Body of pancreas (tissue), 4 donors: Measurements from ENCODE around the gene BCHE. TPM values are rescaled to one million over a fixed set of nuclear protein-coding genes. Genes with fewer than 3 reads are reported as not detected.

Source experiments
- ATAC-seq: fragments of 150-250 bp; one replicate; pipeline ENCODE4 v1.9.1; 2016
- DNase-seq, 4 donors: peaks; one replicate each; pipeline ENCODE4 v3.0.0-alpha.2; 2019
- H3K27ac ChIP-seq, 4 donors: fragments of 200-600 bp; sonication (generic); 1 replicate in 3 of 4; 2 replicates in 1 of 4; pipeline versions ENCODE4 v1.5.1 to v1.6.1; 2016 to 2019; ENCODE audit warnings: mild to moderate bottlenecking in 1 of 4, mixed read lengths in 1 of 4, moderate library complexity in 1 of 4
- H3K27me3 ChIP-seq, 2 donors: fragments of 200-600 bp; sonication (generic); one replicate each; pipeline ENCODE4 v1.6.0; 2016; ENCODE audit warnings: mild to moderate bottlenecking in 1 of 2
- H3K36me3 ChIP-seq, 2 donors: fragments of 200-600 bp; sonication (generic); replicated peaks in 1 of 2; 2 replicates each; pipeline ENCODE4 v1.5.1; 2016; ENCODE audit warnings: low read depth in 2 of 2; ENCODE audit not compliant: insufficient read depth in 1 of 2
- H3K4me1 ChIP-seq: fragments of 200-600 bp; sonication (generic); one replicate; pipeline ENCODE4 v1.6.0; 2016
- H3K4me3 ChIP-seq, 2 donors: fragments of 200-600 bp; sonication (generic); 1 replicate in 1 of 2; 2 replicates in 1 of 2; pipeline ENCODE4 v1.5.1; 2016 to 2019
- H3K9me3 ChIP-seq, 3 donors: fragments of 200-600 bp; sonication (generic); 1 replicate in 2 of 3; 2 replicates in 1 of 3; pipeline ENCODE4 v1.5.1; 2016
- POLR2A ChIP-seq, 3 donors: fragments of 450-650 bp; IDR thresholded peaks; one replicate each; pipeline ENCODE4 v1.6.1; 2016; ENCODE audit warnings: antibody characterized with exemption in 3 of 3, mild to moderate bottlenecking in 2 of 3
- WGBS, 2 donors: methylation state at CpG; one replicate each; pipeline ENCODE4 v1.1.5; 2017; 5-methylcytosine and 5-hydroxymethylcytosine counted together
- intact Hi-C: fragments of 100-400 bp; cut with DNase I; formaldehyde crosslinking; loops from one replicate; pipeline ENCODE4 v1.15.1; 2023
- total RNA-seq, 2 donors: library from RNA; depleted of rRNA; stranded (reverse); fragments of >200 nt; gene quantifications; one replicate each; pipeline ENCODE4 v1.1.0, GENCODE V29; 2016
- TF ChIP-seq, protein P1 (sequence below), 7 experiments: fragments of 450-650 bp in 4 of 7; fragments of 200-600 bp in 3 of 7; sonication (generic) in 3 of 7; IDR thresholded peaks; one replicate each; pipeline ENCODE4 v1.5.1; 2016 to 2019; ENCODE audit warnings: antibody characterized with exemption in 7 of 7

BCHE gene
- total RNA-seq, 2 donors from 2014 or later = 0.52 to 4.0 TPM

GRCh38 chr3:165855581-165855980 lies 18.4 kb upstream of the BCHE start:
- Histone ChIP-seq H3K27ac (no peak overlapping the region), H3K4me3 (no peak overlapping the region), H3K4me1 (no peaks in the 10 kb centered on the region), H3K9me3 (no peaks in the 10 kb centered on the region), H3K36me3 (no peaks in the 10 kb centered on the region), H3K27me3 (no peaks in the 10 kb centered on the region)
- ATAC-seq = no peak
- no peak for TF ChIP-seq POLR2A (IDR thresholded peaks at IDR 0.05)
- TF ChIP-seq, protein P1, sequence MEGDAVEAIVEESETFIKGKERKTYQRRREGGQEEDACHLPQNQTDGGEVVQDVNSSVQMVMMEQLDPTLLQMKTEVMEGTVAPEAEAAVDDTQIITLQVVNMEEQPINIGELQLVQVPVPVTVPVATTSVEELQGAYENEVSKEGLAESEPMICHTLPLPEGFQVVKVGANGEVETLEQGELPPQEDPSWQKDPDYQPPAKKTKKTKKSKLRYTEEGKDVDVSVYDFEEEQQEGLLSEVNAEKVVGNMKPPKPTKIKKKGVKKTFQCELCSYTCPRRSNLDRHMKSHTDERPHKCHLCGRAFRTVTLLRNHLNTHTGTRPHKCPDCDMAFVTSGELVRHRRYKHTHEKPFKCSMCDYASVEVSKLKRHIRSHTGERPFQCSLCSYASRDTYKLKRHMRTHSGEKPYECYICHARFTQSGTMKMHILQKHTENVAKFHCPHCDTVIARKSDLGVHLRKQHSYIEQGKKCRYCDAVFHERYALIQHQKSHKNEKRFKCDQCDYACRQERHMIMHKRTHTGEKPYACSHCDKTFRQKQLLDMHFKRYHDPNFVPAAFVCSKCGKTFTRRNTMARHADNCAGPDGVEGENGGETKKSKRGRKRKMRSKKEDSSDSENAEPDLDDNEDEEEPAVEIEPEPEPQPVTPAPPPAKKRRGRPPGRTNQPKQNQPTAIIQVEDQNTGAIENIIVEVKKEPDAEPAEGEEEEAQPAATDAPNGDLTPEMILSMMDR (IDR thresholded peaks at IDR 0.05) = no peak
- intact Hi-C loops = loop anchor here (5.0 kb wide), 1 partner anchor 1492 kb away; no protein-coding TSS in a partner anchor
- no peak for DNase-seq

- Histone ChIP-seq H3K27ac (no peak overlapping the region), H3K9me3 (no peaks in the 10 kb centered on the region), H3K27me3 (no peaks in the 10 kb centered on the region), H3K36me3 (no peaks in the 10 kb centered on the region), H3K4me1 (no peaks in the 10 kb centered on the region), H3K4me3 (no peak overlapping the region)
- 35 to 38% methylated on average over 1 of the region's 1 CpG for WGBS, 2 donors
- intact Hi-C loops = loop anchor here (5.0 kb wide), 1 partner anchor 1493 kb away; no protein-coding TSS in a partner anchor
- no peak for TF ChIP-seq POLR2A (IDR thresholded peaks at IDR 0.05)
- TF ChIP-seq, protein P1 (IDR thresholded peaks at IDR 0.05) = peak in 6 of 7 experiments; percentile 33 to 52 (median 42)
- ATAC-seq = no peak
- no peak for DNase-seq
Measured at GRCh38 chr3:165854696-165855095, 17.5 kb upstream of the BCHE start.

DNA sequence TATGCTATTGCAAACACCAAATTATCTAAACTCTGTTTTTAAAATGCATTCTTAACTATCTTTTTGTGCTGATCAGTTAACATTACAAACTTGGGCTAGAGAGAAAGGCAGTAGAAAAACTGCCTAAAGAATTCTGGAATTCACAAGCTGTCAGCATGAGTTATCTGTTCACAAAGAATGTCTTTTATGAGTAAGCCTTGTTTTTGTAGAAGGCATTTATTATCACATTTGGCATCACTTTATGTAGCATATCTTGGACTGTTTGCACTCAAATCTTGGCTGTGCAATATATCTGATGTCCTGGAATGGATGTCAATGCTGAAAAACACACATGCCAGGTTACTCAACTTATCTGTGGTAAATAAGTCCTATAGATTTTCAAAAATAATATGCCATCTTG lies 15.5 kb upstream of the BCHE start:
- no peaks in the 10 kb centered on the region for H3K4me1 ChIP-seq
- no peak overlapping the region for H3K27ac ChIP-seq
- DNase-seq (no peak), ATAC-seq (no peak)
- no peak overlapping the region for H3K4me3 ChIP-seq
- no peaks in the 10 kb centered on the region for H3K27me3 ChIP-seq
- no peaks in the 10 kb centered on the region for H3K9me3 ChIP-seq
- intact Hi-C loops = no loop called here
- H3K36me3 ChIP-seq = no peaks in the 10 kb centered on the region
- TF ChIP-seq POLR2A (IDR thresholded peaks at IDR 0.05) = no peak
- TF ChIP-seq, protein P1 (IDR thresholded peaks at IDR 0.05) = no peak

DNA sequence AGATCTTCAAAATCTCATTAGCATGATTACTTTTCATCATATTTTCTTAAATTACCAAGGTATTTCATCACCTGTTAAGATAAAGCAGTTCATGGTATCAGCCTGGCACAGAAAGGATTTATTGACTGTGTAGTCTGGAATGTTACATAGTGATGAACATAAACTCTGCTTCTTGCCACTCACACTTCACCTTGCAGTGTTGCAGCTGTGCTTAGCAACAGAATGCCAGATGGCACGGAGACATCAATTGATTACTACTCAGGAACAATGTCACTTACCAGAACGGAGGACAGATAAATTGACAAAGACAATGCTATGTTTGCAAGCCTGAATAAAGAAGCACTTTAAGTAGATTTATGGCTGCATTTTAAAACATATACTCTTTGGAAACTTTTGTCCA lies 15.0 kb upstream of the BCHE start:
- H3K27ac ChIP-seq = no peak overlapping the region
- intact Hi-C loops = no loop called here
- WGBS, 2 donors = 10 to 15% methylated on average over 2 of the region's 2 CpGs
- DNase-seq (no peak), ATAC-seq (no peak)
- no peaks in the 10 kb centered on the region for H3K36me3 ChIP-seq
- H3K9me3 ChIP-seq = no peaks in the 10 kb centered on the region
- TF ChIP-seq POLR2A (IDR thresholded peaks at IDR 0.05) = no peak
- TF ChIP-seq, protein P1 (IDR thresholded peaks at IDR 0.05) = no peak
- no peaks in the 10 kb centered on the region for H3K4me1 ChIP-seq
- H3K27me3 ChIP-seq = no peaks in the 10 kb centered on the region
- no peak overlapping the region for H3K4me3 ChIP-seq

DNA sequence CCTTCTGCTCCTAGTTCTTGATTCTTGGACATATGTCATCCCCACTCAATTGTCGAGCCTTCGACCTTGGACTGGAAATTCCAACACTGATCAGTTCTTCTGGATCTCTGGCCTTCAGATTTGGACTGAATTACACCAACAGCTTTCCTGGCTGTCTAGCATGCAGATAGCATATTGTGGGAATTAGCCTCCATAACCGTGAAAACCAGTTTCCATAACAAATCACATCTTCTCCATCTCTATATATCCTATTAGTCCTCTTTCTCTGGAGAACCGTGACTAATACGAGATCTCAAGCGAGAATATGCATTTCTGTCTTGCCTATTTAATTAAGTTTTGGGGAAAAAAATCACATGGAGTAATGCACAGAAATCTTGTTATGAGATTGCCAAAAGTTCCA lies 8.8 kb upstream of the BCHE start:
- no peak overlapping the region for H3K27ac ChIP-seq
- no peak overlapping the region for H3K4me3 ChIP-seq
- H3K4me1 ChIP-seq = no peaks in the 10 kb centered on the region
- no peak for ATAC-seq
- DNase-seq = no peak
- intact Hi-C loops = no loop called here
- no peaks in the 10 kb centered on the region for H3K36me3 ChIP-seq
- TF ChIP-seq POLR2A (IDR thresholded peaks at IDR 0.05) = no peak
- TF ChIP-seq, protein P1 (IDR thresholded peaks at IDR 0.05) = no peak
- H3K9me3 ChIP-seq = no peaks in the 10 kb centered on the region
- H3K27me3 ChIP-seq = no peaks in the 10 kb centered on the region
- WGBS, 2 donors = 84 to 87% methylated on average over 6 of the region's 6 CpGs
